Measurements from ENCODE around the gene NRXN3. TPM values are rescaled to one million over a fixed set of nuclear protein-coding genes. Genes with fewer than 3 reads are reported as not detected.

The NRXN3 gene
- total and polyA plus RNA-seq, 4 donors = 1.4 to 8.3 (median 4.4) TPM

- DNase-seq (no peak), ATAC-seq (ENCODE audit: insufficient read depth, low FRiP score) (no peak)
- peaks cover 0 to 3% (median 0%) of the 10 kb centered on the region in 4 donors for H3K9me3 ChIP-seq (ENCODE audit: control insufficient read depth in 4 of 4, insufficient read depth in 3 of 4, low read length in 3 of 4)
- no peak for TF ChIP-seq CTCF (IDR thresholded peaks at IDR 0.05; ENCODE audit: control extremely low read depth, extremely low read depth)
- no peak overlapping the region for H3K9ac ChIP-seq (ENCODE audit: insufficient read depth in 1 of 2, low read length in 2 of 2)
- WGBS, 2 donors = 74 to 78% methylated on average over 6 of the region's 6 CpGs
- H3K27me3 ChIP-seq (ENCODE audit: control insufficient read depth in 3 of 3, insufficient read depth in 3 of 3, low read length in 2 of 3) = no peaks in the 10 kb centered on the region
- no peak overlapping the region for H3K4me3 ChIP-seq
- no peaks in the 10 kb centered on the region for H3K4me1 ChIP-seq (ENCODE audit: control insufficient read depth in 5 of 5, insufficient read depth in 5 of 5, low read length in 5 of 5)
- H3K36me3 ChIP-seq (ENCODE audit: control insufficient read depth in 4 of 4, insufficient read depth in 4 of 4, low read length in 4 of 4) = no peaks in the 10 kb centered on the region
- no peak overlapping the region for H3K27ac ChIP-seq (ENCODE audit: low read depth in 1 of 2, low read length in 1 of 2)
Measured at GRCh38 chr14:79630288-79630960, 1460.3 kb downstream of the NRXN3 start.

DNA sequence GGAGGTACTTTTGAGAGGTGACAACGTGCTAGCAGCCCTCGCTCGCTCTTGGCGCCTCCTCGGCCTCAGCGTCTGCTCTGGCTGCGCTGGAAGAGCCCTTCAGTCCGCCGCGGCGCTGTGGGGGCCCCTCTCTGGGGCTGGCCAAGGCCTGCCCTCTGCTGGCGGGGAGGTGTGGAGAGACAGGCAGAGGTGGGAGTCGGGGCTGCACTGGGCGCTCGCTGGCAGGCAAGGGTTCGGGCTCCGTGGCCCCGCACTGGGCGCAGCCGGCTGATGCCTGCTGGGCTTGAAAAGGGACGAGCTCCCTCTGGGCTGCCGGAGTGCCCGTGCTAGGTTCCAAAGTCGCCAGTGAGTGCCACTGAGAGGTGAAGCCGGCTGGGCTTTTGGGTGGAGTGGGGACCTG is 1461.1 kb downstream of the NRXN3 start:
- H3K4me3 ChIP-seq = no peak overlapping the region
- H3K27me3 ChIP-seq (ENCODE audit: control insufficient read depth in 3 of 3, insufficient read depth in 3 of 3, low read length in 2 of 3) = no peaks in the 10 kb centered on the region
- H3K9me3 ChIP-seq (ENCODE audit: control insufficient read depth in 4 of 4, insufficient read depth in 3 of 4, low read length in 3 of 4) = peaks cover 0 to 4% (median 0%) of the 10 kb centered on the region in 4 donors
- no peak for TF ChIP-seq CTCF (IDR thresholded peaks at IDR 0.05; ENCODE audit: control extremely low read depth, extremely low read depth)
- WGBS, 2 donors = 84 to 93% methylated on average over 25 of the region's 25 CpGs
- no peaks in the 10 kb centered on the region for H3K4me1 ChIP-seq (ENCODE audit: control insufficient read depth in 5 of 5, insufficient read depth in 5 of 5, low read length in 5 of 5)
- DNase-seq = no peak
- H3K36me3 ChIP-seq (ENCODE audit: control insufficient read depth in 4 of 4, insufficient read depth in 4 of 4, low read length in 4 of 4) = no peaks in the 10 kb centered on the region
- no peak for ATAC-seq (ENCODE audit: insufficient read depth, low FRiP score)
- no peak overlapping the region for H3K9ac ChIP-seq (ENCODE audit: insufficient read depth in 1 of 2, low read length in 2 of 2)
- H3K27ac ChIP-seq (ENCODE audit: low read depth in 1 of 2, low read length in 1 of 2) = no peak overlapping the region

- ATAC-seq (ENCODE audit: insufficient read depth, low FRiP score) = no peak
- 59 to 77% methylated on average over 6 of the region's 6 CpGs for WGBS, 2 donors
- DNase-seq = no peak
- Histone ChIP-seq H3K4me1 (ENCODE audit: control insufficient read depth in 5 of 5, insufficient read depth in 5 of 5, low read length in 5 of 5) (no peaks in the 10 kb centered on the region), H3K9ac (ENCODE audit: insufficient read depth in 1 of 2, low read length in 2 of 2) (no peak overlapping the region), H3K36me3 (ENCODE audit: control insufficient read depth in 4 of 4, insufficient read depth in 4 of 4, low read length in 4 of 4) (no peaks in the 10 kb centered on the region), H3K27ac (ENCODE audit: low read depth in 1 of 2, low read length in 1 of 2) (no peak overlapping the region), H3K4me3 (no peak overlapping the region), H3K27me3 (ENCODE audit: control insufficient read depth in 3 of 3, insufficient read depth in 3 of 3, low read length in 2 of 3) (no peaks in the 10 kb centered on the region), H3K9me3 (ENCODE audit: control insufficient read depth in 4 of 4, insufficient read depth in 3 of 4, low read length in 3 of 4) (peaks cover 0 to 4% (median 0%) of the 10 kb centered on the region in 4 donors)
- TF ChIP-seq CTCF (IDR thresholded peaks at IDR 0.05; ENCODE audit: control extremely low read depth, extremely low read depth) = no peak
Measured at GRCh38 chr14:79638672-79639266, 1468.6 kb downstream of the NRXN3 start.

Data from lung (tissue), 12 donors.